Amniotic epithelial cell (primary cell): ENCODE results near the gene GRIK3.

Source experiments
- DNase-seq: peaks from one replicate; pipeline ENCODE4 v3.0.0-alpha.2; 2010; ENCODE audit warnings: low read depth

GRIK3 gene

GRCh38 chr1:37043101-37043500, 8.8 kb upstream of the GRIK3 start:
- DNase-seq, result no peak

DNA sequence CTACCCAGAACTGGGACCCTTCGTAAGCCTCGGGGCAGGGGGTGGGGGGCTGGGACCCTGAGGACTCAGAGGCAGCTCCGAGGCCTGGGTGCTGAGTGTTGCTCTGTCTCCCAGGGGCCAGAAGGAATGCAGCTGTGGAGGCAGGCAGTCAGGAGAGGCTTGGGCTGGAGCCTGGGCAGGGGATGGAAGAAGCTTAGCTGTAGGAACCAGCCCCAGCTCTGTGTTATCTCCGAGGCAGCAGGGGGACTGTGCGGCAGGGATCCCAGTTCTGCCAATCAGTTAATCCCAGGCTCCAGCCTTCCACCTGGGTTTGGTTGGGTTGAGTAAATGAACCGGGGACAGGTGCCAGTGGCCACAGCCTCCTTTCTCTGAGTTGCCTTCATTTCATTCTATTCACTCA, 8.2 kb upstream of the GRIK3 start:
- no peak for DNase-seq

DNA sequence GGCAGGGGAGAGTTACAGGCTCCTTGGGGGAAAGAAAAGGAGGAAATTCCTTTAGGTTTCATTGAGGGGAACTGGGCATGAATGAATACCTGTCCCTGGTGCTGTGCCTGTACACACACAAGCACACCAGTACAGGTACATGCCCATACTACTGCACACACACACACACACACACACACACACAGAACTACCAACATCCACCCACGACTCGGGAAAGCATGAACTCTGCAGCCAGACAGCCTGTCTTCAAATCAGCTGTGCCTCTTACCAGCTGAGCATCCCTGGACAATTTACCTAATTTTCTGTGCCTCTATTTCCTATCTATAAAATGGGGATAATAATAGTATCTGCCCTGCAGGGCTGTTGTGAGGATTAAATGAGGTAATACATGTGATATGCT, 7.2 kb upstream of the GRIK3 start:
- DNase-seq, result no peak

- DNase-seq, result no peak
Observed at GRCh38 chr1:37040773-37041172, 6.5 kb upstream of the GRIK3 start.

DNA sequence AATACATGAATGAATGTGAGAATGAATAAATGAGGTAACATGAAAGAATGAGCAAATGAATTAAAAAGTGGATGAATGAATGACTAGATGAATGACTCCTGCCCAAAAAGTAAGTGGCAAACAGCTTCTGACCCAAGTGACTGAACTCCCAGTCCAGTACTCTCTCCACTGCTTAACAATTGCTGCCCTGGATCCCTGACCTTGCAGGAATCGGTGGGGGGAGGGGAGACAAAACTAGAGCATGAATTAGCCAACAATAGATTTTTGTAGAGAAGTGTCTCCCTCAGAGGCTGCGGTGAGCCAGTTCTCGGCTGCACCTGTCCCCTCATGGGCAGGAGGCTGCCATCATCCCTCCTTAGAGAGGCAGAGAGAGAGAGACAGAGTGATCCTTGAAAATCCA, 5.9 kb upstream of the GRIK3 start:
- no peak for DNase-seq

- DNase-seq, result no peak
Observed at GRCh38 chr1:37038227-37039093, 4.1 kb upstream of the GRIK3 start.

GRCh38 chr1:37037690-37038089, 3.4 kb upstream of the GRIK3 start:
- no peak for DNase-seq

DNA sequence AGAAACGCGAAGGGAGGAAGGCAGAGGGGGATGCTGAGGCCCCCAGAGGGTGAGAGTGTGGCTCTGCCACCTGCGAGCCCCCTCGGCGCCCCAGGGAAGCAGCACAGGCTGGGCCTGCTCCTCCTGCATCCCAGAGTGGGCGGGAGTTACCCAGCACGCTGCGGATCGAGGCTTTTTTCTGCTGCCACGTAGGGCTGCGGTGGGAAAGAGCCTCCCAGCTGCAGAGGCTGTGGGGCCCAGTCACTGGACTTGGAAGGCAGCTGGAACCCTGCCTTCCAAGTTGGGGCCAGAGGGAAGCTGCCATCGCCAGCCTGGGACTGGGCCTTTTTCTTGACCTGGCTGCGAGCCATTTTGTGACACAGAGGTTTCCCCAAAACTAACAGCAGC, 2.3 kb upstream of the GRIK3 start:
- DNase-seq, result no peak

- no peak for DNase-seq
Observed at GRCh38 chr1:37035796-37036666, 1.7 kb upstream of the GRIK3 start.

GRCh38 chr1:37035014-37035691, 838 bp upstream of the GRIK3 start:
- no peak for DNase-seq

DNA sequence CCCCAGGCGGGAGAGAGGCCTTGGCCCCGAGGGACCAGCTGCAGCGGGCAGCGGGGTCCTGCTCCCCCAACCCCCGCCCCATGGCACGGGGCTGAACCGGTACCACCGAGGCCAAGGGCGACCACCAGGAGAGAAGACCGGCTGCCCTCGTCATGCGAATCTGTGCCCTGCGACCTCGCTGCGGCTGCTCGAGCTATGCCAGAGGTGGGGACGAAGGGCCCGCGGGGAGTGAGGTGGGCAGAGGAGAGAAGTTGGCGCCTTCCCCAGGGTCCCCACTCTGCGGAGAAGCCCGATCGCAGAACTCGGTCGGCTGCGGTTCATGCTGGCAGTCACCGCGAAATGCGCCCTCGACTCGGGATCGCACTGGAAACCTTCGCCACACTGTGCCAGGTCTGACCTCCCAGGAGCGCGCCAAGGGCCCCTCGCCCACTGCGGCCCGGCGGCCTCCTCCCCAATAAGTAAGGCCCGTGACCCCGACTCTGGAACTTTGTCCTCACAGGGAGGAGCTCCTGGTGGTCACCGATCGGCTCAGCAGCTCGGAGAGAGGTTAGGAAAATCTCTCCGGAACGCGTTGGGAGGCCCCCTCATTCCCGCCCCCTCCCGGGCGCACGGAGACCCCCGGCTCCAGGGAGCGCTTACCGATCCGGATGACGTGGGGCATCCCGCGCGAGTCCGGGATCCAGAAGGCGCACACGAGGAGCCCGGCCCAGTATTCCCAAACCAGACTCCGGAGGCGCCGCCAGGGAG, 787 bp downstream of the GRIK3 start:
- DNase-seq, result no peak

DNA sequence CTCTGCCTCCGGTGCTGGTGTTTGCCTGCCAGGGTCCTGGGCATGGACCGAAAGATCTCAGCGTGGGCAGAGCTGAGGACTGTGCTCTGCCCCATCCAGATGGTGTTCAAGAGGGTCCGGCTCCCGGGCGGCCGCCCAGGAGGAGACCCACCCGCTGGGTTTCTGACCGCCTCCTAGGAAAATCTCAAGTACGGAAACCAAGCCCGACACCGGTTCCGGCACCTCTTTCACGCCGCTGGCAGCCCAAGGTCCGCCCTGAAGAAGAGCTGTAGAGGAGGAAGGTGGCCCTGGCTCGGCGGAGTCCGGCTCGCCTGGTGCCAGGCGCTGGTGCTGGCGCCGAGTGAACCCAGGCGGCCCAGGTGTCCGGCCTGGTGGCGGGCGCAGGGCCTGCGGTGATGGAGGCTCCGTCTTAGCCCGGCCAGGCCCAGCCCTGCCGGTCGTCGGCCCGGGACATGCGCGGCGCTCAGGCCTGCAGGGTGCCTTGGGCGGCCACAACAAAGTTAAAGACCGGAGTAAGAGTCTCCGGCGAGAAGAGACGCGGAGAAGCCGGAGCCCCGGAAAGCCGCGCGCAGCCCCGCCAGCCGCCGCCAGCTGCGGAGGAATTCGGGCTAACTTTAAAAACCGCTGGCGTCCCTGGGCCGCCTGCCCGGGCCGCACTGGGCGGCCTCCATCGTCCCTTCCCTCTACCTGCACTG, 1.5 kb downstream of the GRIK3 start:
- no peak for DNase-seq

- no peak for DNase-seq
Observed at GRCh38 chr1:37031871-37032270, 2.4 kb downstream of the GRIK3 start.

DNA sequence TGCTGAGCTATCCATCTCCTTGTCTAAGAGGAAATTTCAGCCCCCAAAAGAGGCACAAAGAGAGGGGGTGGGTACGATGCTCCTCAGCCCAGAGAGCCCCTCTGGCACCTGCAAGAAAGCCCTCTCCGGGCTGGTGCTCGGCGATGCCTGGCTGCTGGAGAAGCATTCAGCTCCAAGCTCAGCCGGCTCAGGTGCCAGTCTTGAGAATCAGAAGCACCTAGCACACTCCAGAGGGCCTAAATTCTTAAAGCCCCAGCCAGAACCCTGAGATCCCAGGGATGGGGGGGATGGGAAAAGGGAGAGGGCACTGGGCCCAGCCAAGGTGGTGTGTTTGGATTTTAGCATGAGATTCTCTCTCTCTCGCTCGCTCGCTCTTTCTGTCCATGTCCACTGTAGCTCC, 2.9 kb downstream of the GRIK3 start:
- DNase-seq, result no peak

DNA sequence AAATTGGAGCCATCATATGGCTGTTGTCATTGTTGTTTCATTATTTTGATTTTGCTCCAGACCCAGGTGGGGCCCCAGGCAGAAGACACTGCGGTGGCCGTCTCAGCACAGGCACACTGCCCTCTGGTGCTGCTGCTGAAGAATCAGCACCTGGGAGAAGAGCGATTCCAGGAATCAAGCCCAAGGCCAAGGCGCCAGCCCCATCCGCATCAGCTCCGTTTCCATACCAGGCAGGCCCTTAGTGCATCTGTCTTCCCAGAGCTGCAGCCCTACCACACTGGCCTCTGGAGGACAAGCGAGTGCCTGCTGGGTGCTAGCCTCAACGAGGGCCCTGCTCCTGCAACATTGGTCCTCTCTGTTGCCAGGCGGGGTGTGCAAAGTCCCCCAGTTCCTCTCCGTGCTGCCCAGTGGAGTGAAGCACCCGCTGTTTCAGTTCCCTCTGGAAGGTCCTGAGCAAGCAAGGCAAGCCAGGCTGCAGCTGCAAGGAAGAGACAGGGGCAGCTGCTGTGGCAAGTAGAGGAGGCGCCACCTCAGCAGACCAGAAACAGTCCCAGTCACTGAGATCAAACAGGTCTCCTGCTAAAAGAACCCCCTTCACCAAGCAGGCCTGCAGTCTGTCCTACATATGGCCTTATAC, 5.2 kb downstream of the GRIK3 start:
- DNase-seq, result no peak

DNA sequence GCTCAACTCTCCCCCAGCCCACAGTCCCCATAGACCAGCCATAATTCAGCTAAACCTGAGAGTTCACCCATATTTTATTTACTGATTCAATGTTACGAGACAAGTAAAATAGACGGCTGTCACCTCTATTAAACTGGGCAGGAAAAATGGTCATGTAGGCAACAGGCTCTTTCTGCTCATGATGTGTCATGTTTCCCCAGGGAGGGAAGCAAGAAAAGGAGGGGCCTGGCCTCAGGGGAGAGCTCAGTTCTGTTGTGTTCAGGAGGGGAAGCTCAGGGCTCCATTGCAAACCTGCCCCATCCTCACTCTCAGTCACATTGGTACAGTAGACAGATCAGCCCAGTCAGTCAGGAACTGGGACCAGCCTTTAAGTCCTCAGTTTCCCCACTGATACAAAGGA, 12.8 kb downstream of the GRIK3 start:
- DNase-seq, result no peak

- DNase-seq, result no peak
Observed at GRCh38 chr1:37020653-37021277, 13.6 kb downstream of the GRIK3 start.

- no peak for DNase-seq
Observed at GRCh38 chr1:37018510-37018909, 15.8 kb downstream of the GRIK3 start.

DNA sequence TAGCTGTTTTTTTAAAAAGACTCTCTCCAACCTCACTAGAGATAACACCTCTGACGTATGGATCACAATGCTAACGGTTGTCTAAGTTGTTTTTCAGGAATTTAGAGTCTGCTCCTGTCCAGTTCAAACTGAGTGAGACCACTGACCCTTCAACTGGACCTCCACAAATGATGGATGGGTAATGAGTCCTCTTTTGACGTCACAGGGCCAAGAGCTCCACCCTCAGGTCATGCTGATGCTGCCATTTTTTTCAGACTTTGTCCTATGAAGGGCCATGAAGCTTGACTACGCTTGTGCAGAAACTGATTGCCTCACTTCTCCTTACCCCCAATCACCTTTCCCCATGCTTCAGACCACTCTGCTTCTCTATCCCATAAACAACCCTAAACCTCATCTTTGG, 16.6 kb downstream of the GRIK3 start:
- DNase-seq, result no peak

DNA sequence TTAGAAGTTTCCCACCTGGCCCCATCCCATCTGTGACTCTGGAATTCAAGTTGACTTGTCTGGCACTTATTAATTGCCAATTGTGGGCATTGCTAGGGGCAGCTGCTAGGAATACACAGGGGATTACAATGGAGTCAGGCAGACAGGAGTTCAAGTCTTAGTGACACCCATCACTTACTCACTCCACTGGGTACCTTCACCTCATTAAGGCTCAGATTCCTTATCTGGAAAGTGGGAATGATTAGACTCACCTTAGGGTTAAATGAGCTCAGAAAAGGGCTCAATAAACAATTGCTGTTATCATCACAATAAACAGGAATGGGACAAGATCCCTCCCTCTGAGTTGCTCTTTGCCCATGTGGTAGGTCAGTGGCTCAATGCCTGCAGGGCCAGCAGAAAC, 18.2 kb downstream of the GRIK3 start:
- no peak for DNase-seq
